Fibroblast of gingiva (primary cell): Measurements from ENCODE around the gene SECTM1.
"Not testable (repeated sequence)": the region's sequence is repeated elsewhere in the genome, so short reads cannot be mapped to it uniquely, and the experiment has no call there.

Source experiments
- DNase-seq: peaks from one replicate; pipeline ENCODE4 v3.0.0-alpha.2; 2011; ENCODE audit warnings: low read depth

Gene SECTM1

DNA sequence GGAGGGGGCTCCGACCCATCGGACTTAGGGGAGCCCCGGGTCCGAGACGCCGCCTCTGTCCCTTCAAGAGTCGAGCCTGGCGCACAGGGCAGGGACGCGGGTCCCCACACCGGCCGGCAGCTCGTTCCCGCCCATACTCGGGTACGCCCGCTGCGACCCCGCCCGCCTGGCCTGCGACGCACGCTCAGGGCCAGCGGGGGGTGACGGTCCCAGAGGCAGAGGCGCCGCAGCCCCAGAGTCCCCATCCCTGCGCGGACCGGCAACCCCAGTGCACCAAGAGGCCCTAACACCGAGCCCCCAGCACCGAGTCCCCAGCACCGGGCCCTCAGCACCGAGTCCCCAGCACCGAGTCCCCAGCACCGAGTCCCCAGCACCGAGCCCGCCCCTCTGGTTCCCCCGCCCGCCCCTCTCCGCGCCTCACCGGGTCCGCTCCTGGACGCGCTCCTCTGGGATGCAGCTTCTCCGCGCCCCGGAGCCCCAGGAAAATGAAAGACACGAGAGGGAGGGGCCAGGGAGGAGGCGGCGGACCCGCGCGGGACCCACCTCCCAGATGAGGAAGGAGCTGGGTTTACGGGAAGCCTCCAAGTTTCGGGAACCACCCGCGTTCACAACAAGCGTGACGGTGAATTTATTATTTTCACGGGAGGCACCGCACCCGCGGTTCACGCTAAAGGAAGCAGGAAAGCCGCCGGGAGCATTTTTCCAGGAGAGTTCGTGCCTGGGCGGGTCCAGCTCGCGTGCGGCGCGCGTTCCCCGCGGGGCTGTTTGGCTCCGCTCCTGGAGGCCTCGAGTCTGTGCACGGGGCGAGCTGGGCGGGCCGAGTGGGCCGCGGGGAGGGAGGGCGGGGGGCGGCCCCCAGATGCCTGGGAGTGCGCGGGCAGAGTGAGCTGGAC is at the start of gene SECTM1:
Gene SECTM1, minus strand, starts transcription at position 488 of the 893 bp plus-strand sequence. CDS start 6,526 bp downstream, outside the sequence.
- peak; percentile 54 for DNase-seq

DNA sequence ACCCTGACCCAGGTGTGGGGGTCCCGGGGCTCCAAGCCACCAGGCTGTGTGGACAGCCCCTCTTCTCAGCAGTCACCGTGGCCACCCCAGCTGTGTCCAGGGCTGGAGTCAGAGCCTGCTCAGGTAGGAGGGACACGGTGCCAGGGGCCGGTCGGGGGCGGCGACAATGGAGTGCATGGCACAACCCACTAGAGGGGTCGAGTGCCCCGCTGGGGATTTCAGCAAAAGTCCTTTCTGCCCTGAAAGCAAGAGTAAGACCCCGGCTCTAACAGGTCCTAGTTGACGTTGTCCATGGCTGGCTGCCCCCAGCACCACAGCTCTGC is 49.3 kb upstream of the SECTM1 start:
- DNase-seq, result no peak

DNA sequence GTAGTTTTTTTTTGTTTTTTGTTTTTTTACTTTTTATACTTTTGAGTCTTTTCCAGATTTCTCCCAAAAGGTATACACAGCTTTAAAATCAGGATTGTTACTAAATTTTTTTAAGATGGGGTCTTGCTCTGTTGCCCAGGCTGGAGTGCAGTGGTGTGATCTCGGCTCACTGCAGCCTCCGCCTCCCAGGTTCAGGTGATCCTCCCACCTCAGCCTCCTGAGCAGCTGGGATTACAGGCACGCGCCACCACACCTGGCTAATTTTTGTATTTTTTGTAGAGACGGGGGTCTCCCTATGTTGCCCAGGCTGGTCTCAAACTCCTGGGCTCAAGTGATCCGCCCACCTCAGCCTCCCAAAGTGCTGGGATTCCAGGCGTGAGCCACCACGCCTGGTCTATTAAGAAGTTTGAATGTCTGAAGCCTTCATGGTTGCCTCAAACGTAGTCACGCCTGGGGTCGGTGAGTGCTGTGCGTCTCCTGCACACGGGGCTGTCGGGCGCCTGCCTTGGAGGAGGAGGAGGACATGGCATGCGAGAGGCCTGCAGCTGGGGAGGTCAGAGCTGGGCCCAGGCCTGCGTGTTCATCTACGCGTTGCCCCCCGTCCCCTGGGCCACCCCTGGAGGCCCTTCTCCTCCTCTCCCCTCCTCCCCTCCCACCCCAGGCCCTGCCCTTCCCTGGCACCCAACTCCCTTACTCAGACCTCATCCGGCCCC is 48.8 kb upstream of the SECTM1 start:
- DNase-seq, result not testable (repeated sequence)

DNA sequence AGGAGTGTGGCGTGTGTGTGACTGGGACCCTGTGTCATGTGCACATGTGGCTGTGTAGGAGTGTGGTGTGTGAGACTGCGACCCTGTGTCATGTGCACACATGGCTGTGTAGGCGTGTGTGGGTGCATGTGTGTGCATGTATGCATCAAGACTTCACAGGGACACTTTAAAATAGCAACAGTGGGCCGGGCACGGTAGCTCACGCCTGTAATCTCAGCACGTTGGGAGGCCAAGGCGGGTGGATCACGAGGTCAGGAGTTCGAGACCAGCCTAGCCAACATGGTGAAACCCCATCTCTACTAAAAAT is 48.1 kb upstream of the SECTM1 start:
- DNase-seq, result not testable (repeated sequence)

DNA sequence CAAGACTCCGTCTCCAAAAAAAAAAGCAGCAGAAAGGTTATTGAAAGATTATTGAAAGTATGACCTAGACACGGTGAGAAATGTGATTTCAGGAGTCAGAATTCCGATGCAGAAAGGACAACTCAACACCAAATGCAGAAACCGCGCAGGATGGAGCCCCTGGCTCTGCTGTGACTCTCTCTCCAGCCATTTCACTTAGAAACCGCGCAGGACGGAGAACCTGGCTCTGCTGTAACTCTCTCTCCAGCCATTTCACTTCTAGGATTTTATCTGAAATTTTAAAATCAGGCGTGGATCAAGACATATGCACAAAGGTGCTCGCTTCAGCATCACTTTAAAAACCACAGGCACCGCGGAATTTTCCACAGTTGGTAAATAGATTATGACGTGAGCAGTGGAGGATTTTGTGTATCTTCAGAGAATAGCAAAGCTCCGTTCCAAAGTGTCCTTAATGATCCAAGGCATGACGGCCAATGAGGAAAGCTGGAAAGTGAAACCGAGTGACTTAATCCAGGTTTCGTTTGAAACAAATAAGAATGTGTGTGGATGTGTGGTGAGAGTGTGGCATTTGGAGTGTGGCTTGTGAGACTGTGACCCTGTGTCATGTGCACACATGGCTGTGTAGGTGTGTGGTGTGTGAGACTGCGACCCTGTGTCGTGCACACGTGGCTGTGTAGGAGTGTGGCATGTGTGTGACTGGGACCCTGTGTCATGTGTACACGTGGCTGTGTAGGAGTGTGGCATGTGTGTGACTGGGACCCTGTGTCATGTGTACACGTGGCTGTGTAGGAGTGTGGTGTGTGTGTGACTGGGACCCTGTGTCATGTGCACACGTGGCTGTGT is 47.5 kb upstream of the SECTM1 start:
- DNase-seq, result peak; percentile 61

- no peak for DNase-seq
These were observed 45.1 kb upstream of the SECTM1 start for GRCh38 chr17:82378741-82379021.

GRCh38 chr17:82377924-82378740 is 44.6 kb upstream of the SECTM1 start:
- DNase-seq, result no peak

DNA sequence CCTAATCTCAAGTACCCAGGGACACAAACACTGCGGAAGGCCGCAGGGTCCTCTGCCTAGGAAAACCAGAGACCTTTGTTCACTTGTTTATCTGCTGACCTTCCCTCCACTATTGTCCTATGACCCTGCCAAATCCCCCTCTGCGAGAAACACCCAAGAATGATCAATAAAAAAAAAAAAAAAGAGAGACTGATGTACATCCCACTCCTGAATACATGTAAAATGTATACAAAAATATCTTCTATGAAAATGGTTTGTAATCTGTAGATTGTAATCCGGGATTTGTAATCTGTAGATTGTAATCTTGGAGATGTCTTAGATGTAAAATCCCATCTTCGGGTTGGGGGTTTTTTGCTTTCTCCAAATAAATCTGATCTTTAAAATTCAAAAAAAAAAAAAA is 43.7 kb upstream of the SECTM1 start:
- DNase-seq, result not testable (repeated sequence)

DNA sequence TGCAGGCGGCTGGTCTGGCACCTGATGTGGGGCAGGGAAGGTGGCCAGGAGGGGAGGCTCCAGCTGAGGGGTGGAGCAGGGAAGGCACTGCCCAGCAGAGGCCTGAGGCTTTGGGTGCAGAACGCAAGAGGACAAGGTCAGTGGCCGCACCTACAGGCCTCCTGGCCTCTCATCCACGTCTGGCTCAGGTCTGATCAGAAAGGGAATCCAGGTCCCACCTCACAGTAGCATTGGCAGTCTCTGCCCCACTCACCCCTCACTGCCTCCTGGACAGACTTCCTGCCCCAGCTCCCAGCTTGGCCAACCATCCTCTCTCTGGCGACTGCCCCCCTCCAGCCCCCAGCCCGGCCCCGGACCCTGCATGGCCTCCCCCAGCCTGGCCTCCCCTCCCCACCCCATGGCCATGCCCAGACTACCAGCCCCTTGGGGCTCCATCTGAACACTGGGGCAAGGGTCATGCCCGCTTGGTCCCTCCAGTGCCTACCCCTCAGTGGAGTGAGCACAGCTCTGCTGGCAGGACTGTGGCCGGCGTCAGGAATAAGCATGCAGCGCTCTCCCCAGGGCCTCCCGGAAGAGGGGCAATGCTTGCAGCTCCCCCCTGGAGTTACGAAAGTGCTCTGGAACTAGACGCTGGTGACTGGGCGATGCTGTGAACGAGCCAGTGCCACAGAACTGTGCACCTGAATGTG is 42.6 kb upstream of the SECTM1 start:
- DNase-seq, result no peak

GRCh38 chr17:82375359-82376041 is 41.9 kb upstream of the SECTM1 start:
- no peak for DNase-seq

- no peak for DNase-seq
These were observed 41.2 kb upstream of the SECTM1 start for GRCh38 chr17:82374626-82375331.

- no peak for DNase-seq
These were observed 40.4 kb upstream of the SECTM1 start for GRCh38 chr17:82373731-82374625.

DNA sequence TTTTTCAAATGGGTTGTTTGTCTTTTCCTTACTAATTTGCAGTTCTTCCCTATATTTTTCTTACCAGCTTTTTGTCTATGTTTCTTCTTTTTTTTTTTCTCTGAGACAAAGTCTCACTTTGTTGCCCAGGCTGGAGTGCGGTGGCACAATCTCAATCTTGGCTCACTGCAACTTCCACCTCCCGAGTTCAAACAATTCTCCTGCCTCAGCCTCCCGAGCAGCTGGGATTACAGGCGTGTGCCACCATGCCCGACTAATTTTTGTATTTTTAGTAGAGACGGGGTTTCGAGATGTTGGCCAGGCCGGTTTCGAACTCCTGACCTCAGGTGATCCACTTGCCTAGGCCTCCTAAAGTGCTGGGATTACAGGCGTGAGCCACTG is 39.5 kb upstream of the SECTM1 start:
- not testable (repeated sequence) for DNase-seq

DNA sequence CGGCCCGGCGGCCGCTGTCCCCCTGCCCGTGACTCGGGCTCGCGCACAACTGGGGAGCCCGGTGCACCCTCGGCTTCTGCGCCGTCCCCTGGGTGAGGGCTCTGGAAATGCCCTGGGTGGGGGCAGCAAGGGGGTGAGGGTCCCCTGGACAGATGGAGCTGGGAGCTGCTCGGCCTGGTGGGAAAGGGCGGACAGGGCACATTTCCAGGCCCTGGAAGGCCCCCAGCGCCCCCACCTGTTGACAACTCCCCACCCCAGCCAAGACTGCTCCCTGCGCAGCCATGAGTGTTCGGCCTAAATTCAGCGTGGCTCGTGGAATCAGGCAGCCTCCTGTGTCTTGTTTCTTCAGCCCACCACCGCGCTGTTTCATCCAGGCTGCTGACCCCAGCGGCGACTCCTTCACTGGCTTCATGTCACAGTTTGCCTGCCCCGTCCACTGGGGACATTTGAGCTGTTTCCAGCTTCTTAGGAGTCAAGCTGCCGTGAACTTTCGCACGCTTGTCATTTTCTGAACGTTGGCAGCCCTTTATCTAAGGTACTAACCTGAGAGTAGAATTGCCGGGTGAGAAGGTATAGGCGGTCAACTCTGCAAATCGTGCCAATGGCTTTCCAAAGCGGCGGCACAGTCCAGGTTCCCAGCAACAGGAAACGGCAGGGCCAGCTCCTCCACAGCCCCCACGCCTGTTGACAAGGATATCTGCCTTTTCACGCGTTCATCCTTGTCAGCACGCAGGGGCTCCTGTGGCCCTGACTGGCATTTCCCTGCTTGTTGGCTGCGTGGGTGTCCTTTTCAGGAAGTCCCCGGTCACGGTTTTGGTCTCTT is 38.9 kb upstream of the SECTM1 start:
- no peak for DNase-seq

DNA sequence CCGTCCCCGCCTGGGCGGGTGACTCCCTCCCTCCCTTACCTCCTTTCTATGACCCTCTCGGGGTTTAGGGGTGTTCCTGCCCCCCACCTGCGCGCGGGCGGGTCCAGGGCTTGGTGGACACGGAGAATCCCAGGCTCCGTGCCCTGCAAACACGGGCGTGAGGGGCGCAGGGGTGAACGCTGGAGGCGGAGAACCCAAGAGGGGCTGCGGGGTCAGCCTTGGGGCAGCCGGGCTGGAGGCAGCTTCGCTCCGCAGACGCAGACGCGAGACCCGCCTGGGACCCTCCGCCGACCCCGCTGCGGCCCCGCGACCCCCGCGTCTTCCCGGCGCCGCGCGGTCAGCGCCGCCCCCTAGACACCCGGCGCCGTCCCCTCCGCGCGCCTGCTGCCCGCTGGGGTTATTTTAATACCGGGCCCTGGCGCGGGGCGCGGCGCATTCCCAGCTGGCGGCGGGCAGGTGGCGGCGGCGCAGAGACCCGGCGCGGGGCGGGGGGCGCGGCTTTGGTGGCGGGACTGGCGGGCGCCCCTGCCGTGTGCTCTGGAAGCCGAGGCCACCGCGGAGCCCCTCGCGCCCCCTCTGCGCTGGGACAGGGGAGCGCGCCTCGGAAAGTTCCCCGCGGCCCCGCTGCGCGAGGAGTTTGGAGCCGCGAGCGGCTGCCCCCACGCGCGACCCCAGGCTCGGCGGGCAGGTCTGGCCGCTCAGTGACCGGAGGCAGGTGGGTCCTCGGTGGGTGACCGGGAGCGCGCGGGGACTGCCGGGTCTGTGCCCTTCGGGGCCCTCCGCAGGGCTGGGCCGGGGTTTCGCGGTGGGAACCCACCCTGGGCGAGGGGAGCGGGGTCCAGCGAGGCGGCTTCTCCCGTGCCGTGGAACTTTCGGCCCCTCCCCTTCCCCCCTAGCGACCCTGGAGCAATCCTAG is 38.0 kb upstream of the SECTM1 start, which contains the start of gene UTS2R:
Gene UTS2R, plus strand, starts transcription at position 433 of the 916 bp plus-strand sequence. CDS start 2,560 bp downstream, outside the sequence.
- DNase-seq, result no peak

GRCh38 chr17:82370471-82371332 is 37.1 kb upstream of the SECTM1 start:
- DNase-seq, result no peak
